ENCODE results near the gene AGFG2. TPM values are rescaled to one million over a fixed set of nuclear protein-coding genes. Genes with fewer than 3 reads are reported as not detected.

Gene AGFG2
- total and polyA plus RNA-seq, 7 donors: 17.5 to 33.0 (median 28.8) TPM

GRCh38 chr7:100600730-100601038, 61.7 kb downstream of the AGFG2 start:
- Histone ChIP-seq H3K9me3 (no peaks in the 10 kb centered on the region), H3K36me3 (no peaks in the 10 kb centered on the region), H3K4me3 (no peak overlapping the region), H3K27me3 (no peaks in the 10 kb centered on the region), H3K27ac (no peak overlapping the region), H3K4me1 (peaks cover 0 to 37% (median 27%) of the 10 kb centered on the region in 4 donors)
- no peak for DNase-seq
- WGBS, 2 donors: 76 to 95% methylated on average over 9 of the region's 9 CpGs
- intact Hi-C loops (cut with DNase I): no loop called here
- no peak for TF ChIP-seq EP300 (IDR thresholded peaks at IDR 0.05)
- no peak for TF ChIP-seq POLR2AphosphoS5 (IDR thresholded peaks at IDR 0.05)
- no peak for TF ChIP-seq CTCF (IDR thresholded peaks at IDR 0.05)

- intact Hi-C loops (cut with DNase I): no loop called here
- peak; percentile 95 for DNase-seq
Measured at GRCh38 chr7:100602889-100603725, 64.1 kb downstream of the AGFG2 start.

GRCh38 chr7:100603726-100604027, 64.7 kb downstream of the AGFG2 start:
- Histone ChIP-seq H3K4me1 (peaks cover 0 to 41% (median 29%) of the 10 kb centered on the region in 4 donors), H3K36me3 (no peaks in the 10 kb centered on the region), H3K27me3 (no peaks in the 10 kb centered on the region), H3K9me3 (no peaks in the 10 kb centered on the region), H3K27ac (peak overlapping the region; percentile 84 to 90 (median 84)), H3K4me3 (peak overlapping the region; percentile 74 to 81 (median 78))
- TF ChIP-seq POLR2A (IDR thresholded peaks at IDR 0.05): no peak
- no peak for TF ChIP-seq EP300 (IDR thresholded peaks at IDR 0.05)
- TF ChIP-seq CTCF (IDR thresholded peaks at IDR 0.05): no peak
- TF ChIP-seq POLR2AphosphoS5 (IDR thresholded peaks at IDR 0.05): no peak
- intact Hi-C loops (cut with DNase I): loop anchor here (1.0 to 2.0 kb wide), 2 partner anchors 17 to 71 kb away; partner anchors contain the start of genes FBXO24 and LRCH4
- whole genome bisulfite sequencing, 2 donors: 9 to 20% methylated on average over 10 of the region's 10 CpGs
- no peak for DNase-seq

More at GRCh38 chr7:100602889-100603725, 64.1 kb downstream of the AGFG2 start:
- Histone ChIP-seq H3K36me3 (no peaks in the 10 kb centered on the region), H3K4me3 (peak overlapping the region; percentile 74 to 81 (median 78)), H3K9me3 (no peaks in the 10 kb centered on the region), H3K27ac (peak overlapping the region; percentile 84 to 90 (median 84)), H3K27me3 (no peaks in the 10 kb centered on the region), H3K4me1 (peaks cover 0 to 41% (median 29%) of the 10 kb centered on the region in 4 donors)
- 39 to 62% methylated on average over 21 of the region's 21 CpGs for WGBS, 2 donors
- TF ChIP-seq POLR2AphosphoS5 (IDR thresholded peaks at IDR 0.05) (peak in 3 of 4 donors; percentile 24 to 42 (median 41)), EP300 (IDR thresholded peaks at IDR 0.05) (no peak)

- Histone ChIP-seq H3K9me3 (no peaks in the 10 kb centered on the region), H3K27ac (peak overlapping the region; percentile 84 to 90 (median 84)), H3K27me3 (no peaks in the 10 kb centered on the region), H3K4me3 (peak overlapping the region; percentile 74 to 81 (median 78)), H3K4me1 (peaks cover 0 to 41% (median 29%) of the 10 kb centered on the region in 4 donors), H3K36me3 (no peaks in the 10 kb centered on the region)
- WGBS, 2 donors: 1% methylated on average over 70 of the region's 70 CpGs
- DNase-seq: peak; percentile 93
- intact Hi-C loops (cut with DNase I): loop anchor here (1.0 to 2.0 kb wide), 2 partner anchors 18 to 70 kb away; partner anchors contain the start of genes FBXO24 and LRCH4
- TF ChIP-seq CTCF (IDR thresholded peaks at IDR 0.05): peak in 3 of 4 experiments; percentile 24 to 45 (median 43)
- peak; percentile 73 to 85 (median 82) for TF ChIP-seq POLR2AphosphoS5 (IDR thresholded peaks at IDR 0.05)
- peak in 1 of 2 donors; percentile 26 for TF ChIP-seq POLR2A (IDR thresholded peaks at IDR 0.05)
- TF ChIP-seq EP300 (IDR thresholded peaks at IDR 0.05): no peak
Measured at GRCh38 chr7:100604028-100604975, 65.3 kb downstream of the AGFG2 start.
